Stimulated activated CD4-positive, alpha-beta T cell treated with anti-CD3 and anti-CD28 coated beads, TNF-alpha, amount 100 ng/mL, for 4 hours (primary cell): Measurements from ENCODE around the gene RRP7A.
A peak's percentile ranks its signal among the peaks of the same experiment; 100 is the strongest.
"Not testable (repeated sequence)": the region's sequence is repeated elsewhere in the genome, so short reads cannot be mapped to it uniquely, and the experiment has no call there.

Experiments
- DNase-seq, 3 experiments: peaks; one replicate each; pipeline ENCODE4 v3.0.0-alpha.2; 2020; ENCODE audit warnings: low read depth in 3 of 3

RRP7A gene

GRCh38 chr22:42519525-42520401 lies at the start of gene RRP7A:
RRP7A (minus strand) TSS chr22:42519796; CDS start chr22:42519786, 10 bp downstream.
- peak; percentile 70 to 88 (median 83) for DNase-seq

- not testable (repeated sequence) for DNase-seq
Measured at GRCh38 chr22:42567950-42568349, 48.4 kb upstream of the RRP7A start.

- no peak for DNase-seq
Measured at GRCh38 chr22:42565956-42566355, 46.4 kb upstream of the RRP7A start.

- DNase-seq: no peak
Measured at GRCh38 chr22:42564699-42565098, 45.1 kb upstream of the RRP7A start.

- DNase-seq: not testable (repeated sequence)
Measured at GRCh38 chr22:42563943-42564342, 44.3 kb upstream of the RRP7A start.

GRCh38 chr22:42562684-42563083 lies 43.1 kb upstream of the RRP7A start:
- DNase-seq: no peak

- DNase-seq: no peak
Measured at GRCh38 chr22:42562279-42562678, 42.7 kb upstream of the RRP7A start.

GRCh38 chr22:42561856-42562255 lies 42.3 kb upstream of the RRP7A start:
- no peak for DNase-seq

GRCh38 chr22:42560781-42561180 lies 41.2 kb upstream of the RRP7A start:
- DNase-seq: no peak

- DNase-seq: no peak
Measured at GRCh38 chr22:42560381-42560780, 40.8 kb upstream of the RRP7A start.

- DNase-seq: peak; percentile 66 to 88 (median 72)
Measured at GRCh38 chr22:42553475-42554361, 34.1 kb upstream of the RRP7A start, which contains the start of gene SERHL2. SERHL2 (plus strand) TSS chr22:42553956; CDS start chr22:42554021, 65 bp downstream.

GRCh38 chr22:42552294-42552647 lies 32.7 kb upstream of the RRP7A start:
- DNase-seq: not testable (repeated sequence)

GRCh38 chr22:42549331-42550060 lies 29.9 kb upstream of the RRP7A start:
- DNase-seq: no peak

- DNase-seq: no peak
Measured at GRCh38 chr22:42548597-42549330, 29.2 kb upstream of the RRP7A start.

GRCh38 chr22:42548126-42548525 lies 28.5 kb upstream of the RRP7A start:
- not testable (repeated sequence) for DNase-seq

GRCh38 chr22:42547562-42547961 lies 28.0 kb upstream of the RRP7A start:
- no peak for DNase-seq

- DNase-seq: no peak
Measured at GRCh38 chr22:42544686-42545085, 25.1 kb upstream of the RRP7A start.

- DNase-seq: not testable (repeated sequence)
Measured at GRCh38 chr22:42539236-42539771, 19.7 kb upstream of the RRP7A start.

GRCh38 chr22:42537199-42537831 lies 17.7 kb upstream of the RRP7A start:
- not testable (repeated sequence) for DNase-seq

- not testable (repeated sequence) for DNase-seq
Measured at GRCh38 chr22:42536634-42537033, 17.0 kb upstream of the RRP7A start.
